HG03159 (cell line): ENCODE results near the gene BCL2L1.
"Not testable (repeated sequence)": the region's sequence is repeated elsewhere in the genome, so short reads cannot be mapped to it uniquely, and the experiment has no call there.

ENCODE experiments used
- ATAC-seq: cut with Tn5 transposase; IDR thresholded peaks from one replicate; pipeline ENCODE4 v1.9.1; 2021; ENCODE audit warnings: mild to moderate bottlenecking, moderate library complexity; ENCODE audit not compliant: unreplicated experiment

Gene BCL2L1

GRCh38 chr20:31677553-31678260 lies 45.0 kb downstream of the BCL2L1 start:
- ATAC-seq: no peak

- no peak for ATAC-seq
Observed at GRCh38 chr20:31676609-31676989, 46.1 kb downstream of the BCL2L1 start.

GRCh38 chr20:31675828-31676608 lies 46.6 kb downstream of the BCL2L1 start:
- ATAC-seq: no peak

- ATAC-seq: no peak
Observed at GRCh38 chr20:31674895-31675827, 47.5 kb downstream of the BCL2L1 start.

- ATAC-seq: no peak
Observed at GRCh38 chr20:31673943-31674463, 48.7 kb downstream of the BCL2L1 start.

GRCh38 chr20:31673435-31673834 lies 49.2 kb downstream of the BCL2L1 start:
- no peak for ATAC-seq

GRCh38 chr20:31671324-31671723 lies 51.3 kb downstream of the BCL2L1 start:
- ATAC-seq: no peak

- no peak for ATAC-seq
Observed at GRCh38 chr20:31670371-31671228, 52.1 kb downstream of the BCL2L1 start.

- no peak for ATAC-seq
Observed at GRCh38 chr20:31669876-31670275, 52.8 kb downstream of the BCL2L1 start.

- ATAC-seq: not testable (repeated sequence)
Observed at GRCh38 chr20:31668944-31669343, 53.7 kb downstream of the BCL2L1 start.

GRCh38 chr20:31667315-31668285 lies 55.1 kb downstream of the BCL2L1 start:
- no peak for ATAC-seq

- ATAC-seq: no peak
Observed at GRCh38 chr20:31666258-31667042, 56.2 kb downstream of the BCL2L1 start.

GRCh38 chr20:31665753-31666152 lies 56.9 kb downstream of the BCL2L1 start:
- no peak for ATAC-seq

- no peak for ATAC-seq
Observed at GRCh38 chr20:31664696-31665354, 57.8 kb downstream of the BCL2L1 start.

GRCh38 chr20:31663838-31664695 lies 58.6 kb downstream of the BCL2L1 start:
- ATAC-seq: no peak

- ATAC-seq: no peak
Observed at GRCh38 chr20:31663524-31663837, 59.2 kb downstream of the BCL2L1 start.

GRCh38 chr20:31662372-31662854 lies 60.3 kb downstream of the BCL2L1 start:
- no peak for ATAC-seq
